NCI-H2196 (cell line): Measurements from ENCODE around the gene SULT1C2.
"Not testable (repeated sequence)": the region's sequence is repeated elsewhere in the genome, so short reads cannot be mapped to it uniquely, and the experiment has no call there.

Source experiments
- DNase-seq: peaks from one replicate; lab custom pipeline; 2025; ENCODE audit not compliant: unreplicated experiment; lab: John Stamatoyannopoulos, UW

Gene SULT1C2

GRCh38 chr2:108288534-108289106 lies at the start of gene SULT1C2:
SULT1C2 (plus strand) TSS chr2:108288895; CDS start chr2:108293668, 4,773 bp downstream.
- peak; percentile 63 for DNase-seq

- no peak for DNase-seq
These were observed 48.9 kb upstream of the SULT1C2 start, which contains the start of gene SULT1C3 for GRCh38 chr2:108239786-108240185. SULT1C3 (plus strand) TSS chr2:108239968; CDS start chr2:108247195, 7,227 bp downstream.

- DNase-seq = no peak
These were observed 47.7 kb upstream of the SULT1C2 start for GRCh38 chr2:108240966-108241365.

GRCh38 chr2:108243566-108243965 lies 45.1 kb upstream of the SULT1C2 start:
- DNase-seq = no peak

- DNase-seq = no peak
These were observed 43.9 kb upstream of the SULT1C2 start for GRCh38 chr2:108244667-108245414.

- DNase-seq = no peak
These were observed 35.6 kb upstream of the SULT1C2 start for GRCh38 chr2:108253106-108253505.

GRCh38 chr2:108257757-108258331 lies 30.9 kb upstream of the SULT1C2 start:
- DNase-seq = no peak

- DNase-seq = no peak
These were observed 27.9 kb upstream of the SULT1C2 start for GRCh38 chr2:108260773-108261172.

- DNase-seq = no peak
These were observed 26.7 kb upstream of the SULT1C2 start for GRCh38 chr2:108262036-108262435.

GRCh38 chr2:108263401-108263800 lies 25.3 kb upstream of the SULT1C2 start:
- no peak for DNase-seq

- no peak for DNase-seq
These were observed 22.5 kb upstream of the SULT1C2 start for GRCh38 chr2:108266218-108266617.

- no peak for DNase-seq
These were observed 21.6 kb upstream of the SULT1C2 start for GRCh38 chr2:108267101-108267500.

GRCh38 chr2:108268001-108268400 lies 20.7 kb upstream of the SULT1C2 start:
- no peak for DNase-seq

- no peak for DNase-seq
These were observed 18.3 kb upstream of the SULT1C2 start for GRCh38 chr2:108270346-108270745.

- no peak for DNase-seq
These were observed 17.8 kb upstream of the SULT1C2 start for GRCh38 chr2:108270768-108271506.

GRCh38 chr2:108271691-108272253 lies 16.9 kb upstream of the SULT1C2 start:
- no peak for DNase-seq

- no peak for DNase-seq
These were observed 10.1 kb upstream of the SULT1C2 start for GRCh38 chr2:108278631-108279030.

- no peak for DNase-seq
These were observed 9.2 kb upstream of the SULT1C2 start for GRCh38 chr2:108279468-108279867.

- DNase-seq = no peak
These were observed 8.2 kb upstream of the SULT1C2 start for GRCh38 chr2:108280466-108280865.

GRCh38 chr2:108284566-108284965 lies 4.1 kb upstream of the SULT1C2 start:
- not testable (repeated sequence) for DNase-seq

GRCh38 chr2:108285616-108286015 lies 3.1 kb upstream of the SULT1C2 start:
- no peak for DNase-seq
